DMS 273 (cell line): ENCODE data around the gene CCDC27.
A peak's percentile ranks its signal among the peaks of the same experiment; 100 is the strongest.
"Not testable (repeated sequence)": the region's sequence is repeated elsewhere in the genome, so short reads cannot be mapped to it uniquely, and the experiment has no call there.

Experiments
- DNase-seq: peaks from one replicate; lab custom pipeline; 2025; ENCODE audit not compliant: unreplicated experiment; lab: John Stamatoyannopoulos, UW

CCDC27 gene

GRCh38 chr1:3735027-3735681, 17.1 kb upstream of the CCDC27 start:
- DNase-seq = peak; percentile 84

DNA sequence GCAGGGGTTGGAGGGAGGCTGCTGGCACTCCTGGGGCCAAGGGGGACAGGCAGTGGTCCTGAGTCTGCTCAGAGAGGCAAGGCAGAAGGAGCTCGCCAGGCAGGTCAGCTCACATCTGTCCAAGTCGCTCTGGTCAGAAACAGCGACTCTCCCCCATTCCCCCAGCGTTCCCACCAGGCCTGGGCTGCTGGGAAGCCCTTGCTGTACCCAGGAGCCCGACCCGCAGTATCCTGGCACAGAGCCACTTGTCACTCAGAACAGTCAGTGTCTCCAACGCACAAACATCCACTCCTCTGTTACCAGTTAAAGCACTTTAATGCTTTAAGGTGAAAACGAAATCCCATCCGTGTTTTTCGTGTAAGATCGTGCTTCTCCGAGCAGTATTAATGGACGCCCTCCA, 16.6 kb upstream of the CCDC27 start:
- peak; percentile 54 for DNase-seq

DNA sequence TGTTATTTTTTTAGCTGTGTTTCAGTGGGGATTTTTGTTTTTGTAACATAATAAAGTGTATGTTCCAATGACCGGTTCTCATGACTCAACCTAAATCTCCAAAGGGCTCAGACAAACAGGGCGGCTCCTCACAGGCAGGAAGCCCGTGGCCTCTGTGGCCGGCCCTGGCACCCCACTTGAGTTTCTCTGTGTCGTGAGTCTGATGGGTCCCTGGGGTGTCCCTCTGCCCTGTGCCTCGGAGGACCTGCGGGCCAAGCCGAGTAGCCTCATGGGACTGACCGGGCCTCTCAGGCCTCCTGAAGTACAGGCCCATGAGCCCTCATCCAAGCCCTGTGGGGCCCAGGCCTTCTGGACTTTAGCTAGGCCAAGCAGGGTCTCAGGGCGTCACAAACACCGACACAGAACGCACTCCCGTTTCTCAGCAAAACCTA, 16.1 kb upstream of the CCDC27 start:
- DNase-seq = no peak

- DNase-seq = no peak
Observed at GRCh38 chr1:3736708-3737107, 15.5 kb upstream of the CCDC27 start.

GRCh38 chr1:3738943-3739342, 13.3 kb upstream of the CCDC27 start:
- DNase-seq = no peak

DNA sequence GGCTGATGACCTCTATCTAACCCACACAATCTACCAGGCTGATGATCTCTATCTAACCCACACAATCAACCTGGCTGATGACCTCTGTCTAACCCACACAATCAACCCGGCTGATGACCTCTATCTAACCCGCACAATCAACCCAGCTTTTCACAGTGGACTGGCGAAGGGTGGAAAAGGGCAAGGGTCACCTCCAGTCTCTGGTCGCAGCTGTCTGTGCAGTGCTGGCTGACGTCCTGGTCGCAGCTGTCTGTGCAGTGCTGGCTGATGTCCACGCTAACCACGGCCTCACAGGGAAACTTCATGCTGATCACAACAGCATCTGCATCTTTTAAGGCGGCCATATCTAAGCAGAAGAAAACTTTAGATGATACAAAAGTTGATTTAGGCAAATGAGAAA, 12.2 kb upstream of the CCDC27 start:
- DNase-seq = no peak

- DNase-seq = no peak
Observed at GRCh38 chr1:3740752-3741151, 11.5 kb upstream of the CCDC27 start.

GRCh38 chr1:3741566-3742438, 10.4 kb upstream of the CCDC27 start:
- DNase-seq = no peak

GRCh38 chr1:3742439-3743298, 9.6 kb upstream of the CCDC27 start:
- no peak for DNase-seq

GRCh38 chr1:3743421-3743820, 8.8 kb upstream of the CCDC27 start:
- no peak for DNase-seq

- no peak for DNase-seq
Observed at GRCh38 chr1:3743826-3744225, 8.4 kb upstream of the CCDC27 start.

DNA sequence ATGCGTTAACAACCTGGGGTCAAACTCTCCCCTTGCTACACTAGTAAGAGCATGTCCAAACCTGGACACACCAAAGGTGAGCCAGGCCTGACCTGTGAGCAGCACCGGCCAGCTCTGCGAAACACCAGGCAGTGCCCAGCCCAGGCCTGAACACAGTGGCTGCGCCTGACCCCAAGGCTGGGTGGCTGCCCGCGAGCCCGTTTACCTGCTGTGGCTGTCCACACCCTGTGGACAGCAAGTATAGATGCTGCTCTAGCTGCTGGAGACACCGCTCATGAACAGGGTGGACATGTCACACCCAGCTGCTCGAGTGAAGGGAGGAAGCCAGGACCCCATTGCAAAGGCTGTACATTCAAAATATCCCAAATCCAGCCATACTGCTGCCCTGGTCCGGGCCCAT, 7.6 kb upstream of the CCDC27 start:
- DNase-seq = no peak

DNA sequence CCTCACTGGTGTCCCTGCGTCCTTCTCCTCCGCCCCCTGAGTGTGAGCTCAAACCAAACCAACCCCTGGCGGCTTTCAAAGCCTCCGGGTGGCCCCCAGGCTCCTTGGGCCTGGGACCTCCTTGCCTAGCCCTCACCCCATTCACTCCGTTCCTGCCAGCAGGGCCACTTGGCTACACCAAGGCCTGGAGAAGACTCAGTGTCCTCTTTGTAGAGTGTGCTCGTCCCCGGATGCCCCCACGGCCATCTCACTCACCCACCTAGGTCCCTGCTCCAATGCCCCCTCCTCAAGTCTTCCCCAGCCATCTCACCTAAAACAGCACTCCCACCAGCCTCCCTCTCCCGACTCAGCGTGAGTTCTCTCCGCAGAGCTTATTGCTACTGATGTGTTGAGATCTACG, 7.2 kb upstream of the CCDC27 start:
- DNase-seq = no peak

DNA sequence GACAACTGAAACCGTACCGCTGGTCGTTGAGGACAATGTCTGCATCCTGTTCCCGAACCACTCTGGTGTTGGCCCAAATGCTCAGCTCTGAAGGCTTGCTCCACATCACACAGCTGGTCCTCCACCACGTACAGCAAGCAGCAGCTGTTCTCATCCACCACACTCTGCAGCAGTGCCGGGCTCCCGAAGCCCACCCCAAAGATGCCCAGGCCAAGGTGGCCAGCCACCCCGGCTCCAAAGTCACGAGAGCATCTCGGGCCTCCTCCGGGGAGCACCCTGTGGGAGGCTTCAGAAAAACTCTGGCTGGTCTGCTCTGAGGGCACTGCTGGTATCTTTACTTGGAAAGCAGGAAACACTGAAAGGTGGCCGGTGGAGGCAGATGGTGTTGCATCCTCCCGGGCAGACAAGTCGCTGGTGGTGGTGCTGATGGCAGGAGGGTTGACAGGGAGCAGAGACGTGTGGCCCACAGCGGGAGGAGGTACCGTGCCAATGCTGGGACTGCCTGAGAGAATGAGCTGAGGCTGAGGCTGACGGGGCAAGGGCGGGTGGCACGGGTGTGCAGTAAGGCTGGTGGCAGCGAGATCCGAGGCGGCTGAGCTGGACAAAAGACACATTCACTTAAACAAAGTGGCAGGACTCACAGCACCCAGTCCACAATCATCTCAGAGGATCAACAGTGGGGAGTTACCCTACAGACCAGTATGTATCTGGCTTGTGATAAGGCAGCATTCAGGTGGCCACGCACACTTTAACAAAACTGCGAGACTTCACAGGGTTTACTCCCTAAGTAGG, 6.5 kb upstream of the CCDC27 start:
- DNase-seq = no peak

- DNase-seq = no peak
Observed at GRCh38 chr1:3746389-3746829, 5.8 kb upstream of the CCDC27 start.

GRCh38 chr1:3746830-3747521, 5.3 kb upstream of the CCDC27 start:
- DNase-seq = peak; percentile 93

GRCh38 chr1:3747522-3747848, 4.8 kb upstream of the CCDC27 start:
- DNase-seq = no peak

GRCh38 chr1:3747903-3748302, 4.3 kb upstream of the CCDC27 start:
- DNase-seq = no peak

DNA sequence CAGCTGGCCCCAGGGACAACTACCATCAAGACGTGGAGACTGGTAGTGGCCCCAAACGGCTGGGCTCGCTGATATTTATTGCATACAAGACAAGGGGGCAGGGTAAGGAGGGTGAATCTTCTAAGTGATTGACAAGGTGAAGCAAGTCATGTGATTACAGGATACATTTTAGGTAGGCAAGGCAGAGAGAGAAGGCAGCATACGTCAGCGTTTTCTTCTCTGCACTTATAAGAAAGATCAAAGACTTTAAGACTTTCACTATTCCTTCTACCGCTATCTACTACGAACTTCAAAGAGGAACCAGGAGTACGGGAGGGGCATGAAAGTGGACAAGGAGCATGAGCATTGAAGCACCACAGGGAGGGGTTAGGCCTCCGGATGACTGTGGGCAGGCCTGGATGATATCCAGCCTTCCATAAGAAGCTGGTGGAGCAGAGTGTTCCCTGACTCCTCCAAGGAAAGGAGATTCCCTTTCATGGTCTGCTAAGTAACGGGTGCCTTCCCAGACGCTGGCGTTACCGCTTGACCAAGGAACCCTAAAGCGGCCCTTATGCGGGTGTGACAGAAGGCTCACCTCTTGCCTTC, 3.8 kb upstream of the CCDC27 start:
- DNase-seq = not testable (repeated sequence)

DNA sequence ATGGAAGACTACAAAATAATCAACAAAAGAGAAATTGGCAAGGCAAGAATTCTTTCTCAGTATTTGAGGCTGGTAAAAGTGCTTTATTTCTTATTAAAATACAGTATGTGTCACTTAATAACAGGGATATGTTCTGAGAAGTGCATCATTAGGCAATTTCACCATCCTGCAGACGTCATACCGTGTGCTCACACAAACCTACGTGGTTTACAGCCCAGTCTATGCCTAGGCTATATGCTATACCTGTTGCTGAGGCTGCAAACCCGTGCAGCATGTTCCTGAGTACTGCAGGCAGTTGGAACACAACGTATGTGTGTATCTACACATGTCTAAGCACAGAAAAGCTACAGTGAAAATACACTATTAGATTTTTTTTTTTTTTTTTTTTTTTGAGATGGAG, 2.7 kb upstream of the CCDC27 start:
- DNase-seq = no peak
